NCI-H1105 treated with DMSO at 0.1 percent for 48 hours (cell line): Measurements from ENCODE around the gene SORCS2.

ENCODE experiments used
- DNase-seq: peaks from one replicate; lab custom pipeline; 2025; lab: John Stamatoyannopoulos, UW

SORCS2 gene

GRCh38 chr4:7765666-7766065 lies 573.3 kb downstream of the SORCS2 start:
- DNase-seq: no peak

DNA sequence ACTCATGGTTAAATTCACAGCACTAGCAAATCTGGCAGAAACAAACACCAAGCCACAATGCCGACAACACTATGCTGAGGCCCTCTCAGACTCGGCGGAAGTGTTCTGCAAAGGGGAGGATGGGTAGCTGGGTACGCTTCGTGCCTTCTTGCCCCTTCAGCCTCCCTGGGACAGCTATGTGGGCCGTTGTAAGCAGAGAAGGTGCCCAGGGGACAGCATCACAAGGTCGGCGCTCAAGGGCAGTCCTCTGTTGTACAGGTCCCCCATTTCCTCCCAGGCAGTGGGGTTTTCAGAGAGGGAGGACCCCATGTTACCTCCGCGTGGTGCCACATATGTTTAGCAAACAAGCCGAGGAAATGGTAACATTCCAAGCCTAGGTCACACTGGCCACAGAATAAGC lies 573.7 kb downstream of the SORCS2 start:
- no peak for DNase-seq

- DNase-seq: no peak
Measured at GRCh38 chr4:7766661-7767345, 574.5 kb downstream of the SORCS2 start.

- no peak for DNase-seq
Measured at GRCh38 chr4:7767526-7767925, 575.2 kb downstream of the SORCS2 start.

- no peak for DNase-seq
Measured at GRCh38 chr4:7767966-7768365, 575.6 kb downstream of the SORCS2 start.

DNA sequence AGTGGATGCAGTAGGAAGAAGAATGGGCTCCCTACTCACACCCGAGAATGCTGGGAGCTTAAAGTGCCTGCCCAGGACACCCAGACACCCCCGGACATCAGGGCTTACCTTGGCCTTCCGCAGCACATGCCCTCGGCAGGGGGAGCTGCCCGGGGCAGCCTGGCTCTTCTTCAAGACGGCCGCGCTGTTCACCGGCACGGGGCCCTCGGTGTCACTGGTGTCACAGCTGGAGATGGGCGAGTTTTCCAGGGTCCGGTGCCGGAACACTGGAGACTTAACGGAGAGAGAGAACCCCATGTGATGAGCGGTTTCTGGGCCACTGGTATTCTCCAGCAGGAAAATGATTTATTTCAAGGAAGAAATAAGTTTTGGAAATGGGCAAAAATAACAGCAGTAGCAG lies 576.4 kb downstream of the SORCS2 start:
- DNase-seq: no peak

DNA sequence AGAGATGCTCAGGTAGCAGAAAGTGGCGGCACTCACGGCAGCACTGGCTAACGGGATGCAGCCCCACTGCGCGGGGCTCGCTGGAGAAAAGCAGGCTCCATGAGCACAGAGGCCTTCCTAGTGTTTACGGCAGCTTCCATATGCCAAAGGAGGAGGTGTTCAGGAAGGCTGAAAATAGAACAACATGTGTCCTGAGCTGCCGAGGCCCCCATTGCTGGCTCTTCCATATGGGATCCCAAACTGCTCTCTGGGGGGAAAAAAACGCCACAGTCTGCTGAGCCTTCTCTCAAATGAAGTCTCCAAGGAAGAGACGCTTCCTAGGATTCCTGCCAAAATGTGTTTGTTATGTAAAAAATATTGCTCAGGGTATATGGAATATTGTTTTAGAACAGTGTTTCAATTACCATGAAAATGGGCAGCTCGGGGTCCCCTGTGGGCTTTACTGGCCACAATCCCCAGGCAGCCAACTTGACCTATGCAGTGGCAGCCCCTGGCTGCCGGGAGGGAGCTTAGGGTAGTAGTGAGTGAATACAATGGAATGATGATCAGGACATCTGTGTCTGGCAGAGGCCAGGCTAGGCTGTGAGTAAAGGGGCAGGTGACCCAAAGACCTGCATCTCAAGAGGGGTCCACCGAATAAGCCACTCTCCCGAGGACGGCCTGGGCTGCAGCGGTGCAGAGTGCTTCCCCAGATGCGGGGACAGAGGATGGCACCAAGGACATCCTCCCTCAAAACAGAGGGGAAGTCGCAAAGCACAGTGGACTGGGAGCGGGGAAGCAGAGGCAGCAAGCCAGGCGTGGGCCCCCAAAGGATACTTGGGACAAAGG lies 577.3 kb downstream of the SORCS2 start:
- no peak for DNase-seq

DNA sequence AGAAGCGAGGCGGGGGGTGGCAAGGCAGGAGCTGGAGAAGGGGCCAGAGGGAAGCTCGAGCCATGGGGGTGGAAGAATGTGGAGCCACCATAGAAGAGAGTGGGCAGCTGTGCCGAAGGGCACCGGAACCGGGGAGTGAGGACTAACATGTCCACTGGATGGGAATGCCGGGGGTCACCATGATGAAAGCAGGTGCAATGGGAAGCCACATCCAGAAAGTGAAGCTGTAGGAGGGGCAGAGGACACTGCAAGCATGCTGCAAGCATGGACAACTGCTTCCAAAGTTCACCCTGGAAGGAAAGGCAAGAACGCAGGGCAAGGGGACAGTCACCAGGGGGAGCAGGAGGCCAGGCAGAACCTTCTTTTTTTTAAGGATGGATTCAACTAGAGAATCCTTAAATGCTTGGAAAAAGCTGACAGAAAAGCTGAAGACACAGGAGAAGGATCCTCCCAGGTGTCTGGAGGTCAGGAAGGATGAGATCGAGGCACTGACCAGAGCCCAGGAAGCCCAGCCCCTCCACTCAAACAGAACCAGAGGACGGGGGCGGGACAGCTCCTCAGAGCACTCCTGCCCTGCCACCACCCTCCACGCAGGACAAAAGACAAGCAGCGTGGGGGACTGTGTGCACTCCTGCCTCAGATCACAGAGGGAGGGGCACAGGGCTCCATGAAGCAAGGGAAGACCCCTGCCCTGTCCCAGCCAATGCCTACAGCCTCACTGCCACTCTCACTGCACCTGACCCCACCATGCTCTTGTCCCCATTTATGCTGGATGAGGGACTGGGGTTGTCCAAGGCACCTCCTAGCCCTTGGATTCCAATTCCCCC lies 578.1 kb downstream of the SORCS2 start:
- no peak for DNase-seq

GRCh38 chr4:7771056-7771455 lies 578.7 kb downstream of the SORCS2 start:
- DNase-seq: no peak

GRCh38 chr4:7771541-7772507 lies 579.5 kb downstream of the SORCS2 start:
- DNase-seq: no peak

- DNase-seq: no peak
Measured at GRCh38 chr4:7772711-7773385, 580.5 kb downstream of the SORCS2 start.

- DNase-seq: no peak
Measured at GRCh38 chr4:7773401-7774180, 581.3 kb downstream of the SORCS2 start.

- DNase-seq: no peak
Measured at GRCh38 chr4:7774301-7775294, 582.3 kb downstream of the SORCS2 start.

DNA sequence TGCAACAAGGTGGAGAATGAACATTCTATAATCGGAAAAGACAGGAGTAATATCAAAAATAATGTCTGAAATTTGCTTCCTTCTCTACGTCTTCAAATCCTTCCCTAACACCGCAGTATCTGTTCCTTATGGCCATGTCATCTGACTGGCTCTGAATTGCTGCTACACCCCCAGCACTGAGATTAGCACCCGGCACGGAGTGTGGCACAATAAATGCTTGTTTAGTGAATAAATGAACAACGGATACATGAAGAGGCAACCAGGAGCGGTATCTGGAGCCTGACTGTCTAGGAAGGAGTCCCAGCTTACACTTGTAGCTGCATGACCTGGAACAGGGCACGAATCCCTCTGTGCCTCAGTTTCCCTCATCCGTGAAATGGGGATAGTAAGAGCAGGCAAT lies 583.1 kb downstream of the SORCS2 start:
- no peak for DNase-seq

GRCh38 chr4:7777017-7777710 lies 584.8 kb downstream of the SORCS2 start:
- DNase-seq: no peak

GRCh38 chr4:7777871-7778509 lies 585.7 kb downstream of the SORCS2 start:
- no peak for DNase-seq

DNA sequence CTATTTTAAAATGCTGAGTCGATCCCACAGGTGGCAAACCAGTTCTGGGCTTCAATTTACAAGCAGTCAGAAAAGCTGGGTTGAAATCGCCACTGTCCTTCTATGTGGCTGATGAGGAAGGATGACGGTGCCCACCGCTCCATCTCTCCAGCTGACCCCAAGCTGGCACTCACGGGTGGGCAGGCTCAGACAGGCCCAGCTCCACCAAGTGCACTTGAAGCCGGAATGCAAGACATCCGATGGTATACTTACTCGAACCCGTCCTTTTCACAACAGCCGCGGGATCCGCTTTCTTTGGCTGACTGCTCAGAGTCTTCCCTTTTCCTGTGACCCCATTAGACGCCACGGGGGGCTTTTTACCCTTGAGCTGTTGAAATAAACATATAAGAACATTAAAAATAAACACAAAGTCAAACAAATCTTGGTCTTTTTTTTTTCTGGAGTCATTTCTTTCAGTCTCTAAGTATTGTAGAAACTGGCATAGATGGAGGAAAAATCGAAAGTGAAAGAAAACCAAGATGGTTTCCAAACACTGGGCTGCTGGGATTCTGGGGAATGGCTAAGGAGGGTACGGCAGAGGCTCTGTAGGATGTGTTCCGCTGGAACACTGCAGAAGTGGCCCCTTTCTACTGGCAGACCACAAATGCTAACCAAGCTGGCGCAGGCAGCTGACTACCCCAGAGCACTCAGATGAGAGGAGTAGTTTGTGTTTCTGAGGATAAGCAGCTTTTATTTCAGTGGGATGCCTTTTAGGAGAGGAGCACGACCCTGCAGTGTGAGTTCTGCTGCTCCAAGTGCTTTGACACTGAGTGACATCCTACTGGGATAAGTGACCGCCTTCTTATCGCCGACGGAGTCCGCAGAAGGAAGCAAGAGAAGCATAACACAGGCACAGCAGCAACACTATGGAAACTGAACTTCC lies 586.4 kb downstream of the SORCS2 start:
- DNase-seq: peak; percentile 4
